Lower lobe of right lung (tissue), 2 donors: ENCODE measurements around the gene KLF13. TPM values are rescaled to one million over a fixed set of nuclear protein-coding genes. Genes with fewer than 3 reads are reported as not detected.

ENCODE experiments used
- ATAC-seq, 2 donors: fragments of 200-7000 bp; cut with Tn5 transposase; one replicate each; pipeline ENCODE4 v1.9.1; 2020 to 2022; ENCODE audit warnings: mild to moderate bottlenecking in 2 of 2, moderate library complexity in 2 of 2
- DNase-seq: peaks from one replicate; pipeline ENCODE4 v3.0.0-alpha.2; 2020
- H3K27ac ChIP-seq: fragments of 200-600 bp; one replicate; pipeline ENCODE4 v1.8.0; 2022
- H3K27me3 ChIP-seq: fragments of 200-600 bp; one replicate; pipeline ENCODE4 v1.8.0; 2022; ENCODE audit warnings: low read depth
- H3K36me3 ChIP-seq: fragments of 200-600 bp; one replicate; pipeline ENCODE4 v1.8.0; 2022; ENCODE audit warnings: mild to moderate bottlenecking
- H3K4me1 ChIP-seq: fragments of 200-600 bp; one replicate; pipeline ENCODE4 v1.8.0; 2022
- H3K4me3 ChIP-seq: fragments of 200-600 bp; one replicate; pipeline ENCODE4 v1.8.0; 2022; ENCODE audit warnings: mild to moderate bottlenecking
- H3K9me3 ChIP-seq: fragments of 200-600 bp; one replicate; pipeline ENCODE4 v1.8.0; 2022
- intact Hi-C: fragments of 100-400 bp; cut with DNase I; formaldehyde crosslinking; loops from one replicate; pipeline ENCODE4 v1.11.0; 2022
- total RNA-seq: library from RNA; stranded (reverse); fragmentation: NEBNext Ultra II Directional; extraction: Animal tissue kit (Norgen Biotek cat#: 25700); gene quantifications from one replicate; pipeline ENCODE4 v1.2.1, GENCODE V29; 2021
- TF ChIP-seq, protein P1 (sequence below): fragments of 200-600 bp; IDR thresholded peaks from one replicate; pipeline ENCODE4 v1.8.0; 2022; ENCODE audit warnings: antibody characterized with exemption, mild to moderate bottlenecking
- donor health status: DM: no; HTN: yes; CAD: no; lungs with severe emphysema.

The KLF13 gene
- total RNA-seq, 1 donor from 2014 or later, result 178 TPM

DNA sequence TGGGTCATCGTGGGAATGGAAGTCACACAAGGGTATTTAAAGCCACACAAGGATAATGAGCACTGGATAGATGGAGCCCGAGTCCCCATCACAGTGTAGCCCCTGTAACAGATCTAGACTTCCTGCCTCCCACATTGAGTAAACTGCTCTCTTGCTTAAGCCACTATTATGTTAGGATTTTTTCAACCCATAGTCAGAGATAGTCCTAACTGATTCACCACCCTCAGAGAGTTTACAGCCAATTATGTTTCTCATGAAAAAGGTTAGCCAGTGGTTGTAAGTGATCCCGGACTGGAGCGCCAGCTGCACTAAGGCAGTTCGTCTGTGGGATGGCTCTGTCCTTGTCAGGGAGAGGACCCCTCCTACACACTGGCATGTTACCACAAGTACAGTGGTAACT is 77.0 kb downstream of the KLF13 start:
- Histone ChIP-seq H3K4me3 (no peak overlapping the region), H3K4me1 (peaks cover 30% of the 10 kb centered on the region), H3K9me3 (no peaks in the 10 kb centered on the region), H3K27me3 (no peaks in the 10 kb centered on the region), H3K27ac (no peak overlapping the region), H3K36me3 (no peaks in the 10 kb centered on the region)
- intact Hi-C loops, result no loop called here
- DNase-seq, result no peak
- ATAC-seq, result no peak
- TF ChIP-seq, protein P1, sequence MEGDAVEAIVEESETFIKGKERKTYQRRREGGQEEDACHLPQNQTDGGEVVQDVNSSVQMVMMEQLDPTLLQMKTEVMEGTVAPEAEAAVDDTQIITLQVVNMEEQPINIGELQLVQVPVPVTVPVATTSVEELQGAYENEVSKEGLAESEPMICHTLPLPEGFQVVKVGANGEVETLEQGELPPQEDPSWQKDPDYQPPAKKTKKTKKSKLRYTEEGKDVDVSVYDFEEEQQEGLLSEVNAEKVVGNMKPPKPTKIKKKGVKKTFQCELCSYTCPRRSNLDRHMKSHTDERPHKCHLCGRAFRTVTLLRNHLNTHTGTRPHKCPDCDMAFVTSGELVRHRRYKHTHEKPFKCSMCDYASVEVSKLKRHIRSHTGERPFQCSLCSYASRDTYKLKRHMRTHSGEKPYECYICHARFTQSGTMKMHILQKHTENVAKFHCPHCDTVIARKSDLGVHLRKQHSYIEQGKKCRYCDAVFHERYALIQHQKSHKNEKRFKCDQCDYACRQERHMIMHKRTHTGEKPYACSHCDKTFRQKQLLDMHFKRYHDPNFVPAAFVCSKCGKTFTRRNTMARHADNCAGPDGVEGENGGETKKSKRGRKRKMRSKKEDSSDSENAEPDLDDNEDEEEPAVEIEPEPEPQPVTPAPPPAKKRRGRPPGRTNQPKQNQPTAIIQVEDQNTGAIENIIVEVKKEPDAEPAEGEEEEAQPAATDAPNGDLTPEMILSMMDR, result no peak

DNA sequence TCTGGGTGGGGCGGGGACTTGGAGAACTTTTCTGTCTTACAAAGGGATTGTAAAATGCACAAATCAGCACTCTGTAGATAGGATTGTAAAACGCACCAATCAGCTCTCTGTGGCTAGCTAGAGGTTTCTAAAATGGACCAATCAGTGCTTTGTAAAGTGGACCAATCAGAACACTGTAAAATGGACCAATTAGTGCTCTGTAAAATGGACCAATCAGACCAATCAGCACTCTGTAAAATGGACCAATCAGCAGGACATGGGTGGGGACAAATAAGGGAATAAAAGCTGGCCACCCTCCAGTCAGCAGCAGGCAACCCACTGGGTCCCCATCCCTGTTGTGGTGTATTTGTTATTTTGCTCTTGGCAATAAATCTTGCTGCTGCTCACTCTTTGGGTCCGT is 77.7 kb downstream of the KLF13 start:
- intact Hi-C loops, result no loop called here
- H3K36me3 ChIP-seq, result no peaks in the 10 kb centered on the region
- DNase-seq, result no peak

GRCh38 chr15:31405200-31405920 is 78.7 kb downstream of the KLF13 start:
- no peak overlapping the region for H3K4me3 ChIP-seq
- intact Hi-C loops, result no loop called here
- TF ChIP-seq, protein P1, result no peak
- no peaks in the 10 kb centered on the region for H3K27me3 ChIP-seq
- no peaks in the 10 kb centered on the region for H3K36me3 ChIP-seq
- peaks cover 24% of the 10 kb centered on the region for H3K4me1 ChIP-seq
- H3K9me3 ChIP-seq, result no peaks in the 10 kb centered on the region
- DNase-seq, result no peak
- no peak overlapping the region for H3K27ac ChIP-seq
- no peak for ATAC-seq

More for the DNA sequence above, 77.7 kb downstream of the KLF13 start:
- H3K27ac ChIP-seq, result no peak overlapping the region
- H3K27me3 ChIP-seq, result no peaks in the 10 kb centered on the region
- peaks cover 24% of the 10 kb centered on the region for H3K4me1 ChIP-seq
- H3K4me3 ChIP-seq, result no peak overlapping the region
- H3K9me3 ChIP-seq, result no peaks in the 10 kb centered on the region
- no peak for ATAC-seq
- TF ChIP-seq, protein P1, result no peak

DNA sequence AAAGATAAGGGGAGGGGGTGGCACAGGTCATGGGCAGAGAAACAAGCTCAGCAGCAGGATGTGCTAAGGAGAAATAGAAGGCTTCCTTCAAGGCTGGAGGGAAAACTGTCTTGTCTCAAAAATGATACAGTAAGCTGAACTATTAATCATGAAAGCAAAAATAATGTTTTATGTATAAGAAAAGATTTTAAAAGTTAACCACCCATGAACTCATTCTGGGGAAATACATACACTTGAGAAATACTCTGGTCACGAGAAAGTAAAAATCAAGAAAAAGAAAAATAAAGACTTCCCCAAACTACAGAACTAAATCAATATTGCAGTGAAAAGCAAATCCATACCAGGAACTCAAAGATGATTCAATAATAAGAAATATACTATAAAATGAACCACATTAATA is 80.7 kb downstream of the KLF13 start:
- Histone ChIP-seq H3K9me3 (no peaks in the 10 kb centered on the region), H3K4me3 (no peak overlapping the region), H3K27ac (no peak overlapping the region), H3K36me3 (no peaks in the 10 kb centered on the region), H3K27me3 (no peaks in the 10 kb centered on the region), H3K4me1 (peaks cover 19% of the 10 kb centered on the region)
- no peak for DNase-seq
- TF ChIP-seq, protein P1, result no peak
- intact Hi-C loops, result no loop called here
- ATAC-seq, result no peak

- no peak for DNase-seq
- ATAC-seq, result no peak
- Histone ChIP-seq H3K4me3 (no peak overlapping the region), H3K9me3 (no peaks in the 10 kb centered on the region), H3K27ac (no peak overlapping the region), H3K36me3 (no peaks in the 10 kb centered on the region), H3K27me3 (no peaks in the 10 kb centered on the region), H3K4me1 (peaks cover 15% of the 10 kb centered on the region)
- intact Hi-C loops, result no loop called here
- TF ChIP-seq, protein P1, result no peak
Observed at GRCh38 chr15:31407851-31408250, 81.2 kb downstream of the KLF13 start.
